Tibial nerve (tissue), 4 donors: ENCODE data around the gene STOX1.

Experiments used
- CTCF ChIP-seq, 5 experiments: fragments of 200-600 bp in 3 of 5; fragments of 450-650 bp in 2 of 5; sonication (generic) in 3 of 5; IDR thresholded peaks; one replicate each; pipeline ENCODE4 v1.5.1; 2016 to 2019; ENCODE audit warnings: antibody characterized with exemption in 5 of 5, mild to moderate bottlenecking in 3 of 5, moderate library complexity in 2 of 5
- EP300 ChIP-seq, 2 donors: sonication (generic); formaldehyde crosslinking; IDR thresholded peaks; one replicate each; pipeline ENCODE4 v1.6.1; 2017; ENCODE audit warnings: antibody characterized with exemption in 2 of 2, mild to moderate bottlenecking in 1 of 2
- POLR2A ChIP-seq, 2 donors: fragments of 450-650 bp; IDR thresholded peaks; one replicate each; pipeline ENCODE4 v1.6.1; 2017; ENCODE audit warnings: antibody characterized with exemption in 2 of 2, mild to moderate bottlenecking in 2 of 2, moderate library complexity in 2 of 2

GRCh38 chr10:68880181-68880580 is 52.9 kb downstream of the STOX1 start:
- TF ChIP-seq EP300 (IDR thresholded peaks at IDR 0.05), result no peak
- TF ChIP-seq CTCF (IDR thresholded peaks at IDR 0.05), result no peak
- no peak for TF ChIP-seq POLR2A (IDR thresholded peaks at IDR 0.05)
